Loucy (cell line): ENCODE data around the gene ITGAL.

Source experiments
- CTCF ChIP-seq: fragments of 200-600 bp; sonication (generic); conservative IDR thresholded peaks from 2 replicates; pipeline ENCODE4 v1.5.1; 2014; ENCODE audit warnings: mild to moderate bottlenecking, antibody characterized with exemption, low read length
- EZH2phosphoT487 ChIP-seq: fragments of 200-600 bp; IDR thresholded peaks from 2 replicates; pipeline ENCODE4 v1.6.1; 2018; ENCODE audit warnings: antibody characterized with exemption, mild to moderate bottlenecking, moderate library complexity, borderline replicate concordance

GRCh38 chr16:30470632-30470995 is 1.9 kb upstream of the ITGAL start:
- no peak for TF ChIP-seq EZH2phosphoT487
- TF ChIP-seq CTCF = no peak
